Measurements from ENCODE around the gene PTTG1.

GRCh38 chr5:160462167-160462566, 40.5 kb downstream of the PTTG1 start:
- no peak for TF ChIP-seq CTCF (IDR thresholded peaks at IDR 0.05)
- TF ChIP-seq POLR2A (IDR thresholded peaks at IDR 0.05), result no peak
